ENCODE data around the gene FCAMR. TPM values are rescaled to one million over a fixed set of nuclear protein-coding genes. Genes with fewer than 3 reads are reported as not detected.
A peak's percentile ranks its signal among the peaks of the same experiment; 100 is the strongest.
"Not testable (repeated sequence)": the region's sequence is repeated elsewhere in the genome, so short reads cannot be mapped to it uniquely, and the experiment has no call there.

Gene FCAMR
- total RNA-seq, 1 donor from 2014 or later, result 0.46 TPM

DNA sequence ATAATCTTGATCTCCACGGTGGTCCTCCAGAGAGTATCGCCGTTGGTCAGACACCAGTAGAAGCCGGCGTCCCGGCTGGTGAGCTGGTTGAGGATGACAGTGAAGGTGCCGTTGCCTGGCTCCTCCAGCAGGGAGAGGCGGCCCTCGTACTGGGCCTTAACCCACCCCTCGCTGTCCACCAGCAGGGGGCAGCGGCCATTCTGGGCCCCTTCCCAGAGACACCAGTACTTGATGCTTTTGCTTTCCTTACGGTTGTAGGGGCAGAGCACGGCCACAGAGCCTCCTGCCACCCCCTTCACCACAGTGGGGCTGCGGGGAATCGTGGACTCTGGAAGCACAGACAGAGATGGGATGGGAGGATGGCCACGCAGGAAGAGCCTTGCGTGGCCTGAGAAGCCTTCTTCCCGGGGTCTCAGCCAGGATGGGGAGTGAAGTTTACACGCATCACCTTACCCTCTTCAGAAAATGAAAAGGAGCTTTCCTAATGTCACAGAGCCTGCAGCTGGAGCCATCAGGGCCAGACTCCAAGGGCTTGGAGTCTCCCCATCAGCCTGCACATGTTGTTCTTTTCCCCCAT, 34.7 kb downstream of the FCAMR start:
- DNase-seq (ENCODE audit: low spot score), result no peak

DNA sequence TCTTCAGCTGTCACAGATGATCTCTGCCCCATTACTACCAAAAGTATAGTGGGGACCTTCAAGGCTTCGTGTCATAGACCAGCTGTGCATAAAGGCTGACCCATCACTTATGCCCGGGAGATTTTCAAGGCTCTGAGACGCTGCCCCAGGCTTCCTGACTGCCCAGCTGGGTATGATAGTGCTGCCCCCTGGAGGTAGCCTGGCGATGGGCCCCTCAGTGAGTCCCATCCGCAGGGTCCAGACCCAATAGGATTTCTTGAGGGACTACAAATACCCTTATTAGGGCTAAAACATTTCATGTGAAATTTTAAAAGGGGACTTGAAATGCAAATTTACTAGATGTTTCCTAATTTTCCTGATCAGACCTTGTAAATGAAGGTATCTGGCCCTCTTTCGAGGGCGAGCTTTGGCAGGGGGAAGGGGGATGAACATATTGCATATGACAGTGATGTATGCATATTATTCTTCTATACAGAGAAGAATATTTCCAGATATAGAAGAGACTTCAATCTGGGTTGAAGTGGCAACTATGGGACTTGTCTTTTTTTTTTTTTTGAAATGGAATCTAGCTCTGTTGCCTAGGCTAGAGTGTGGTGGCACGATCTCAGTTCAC, 36.8 kb downstream of the FCAMR start:
- DNase-seq (ENCODE audit: low spot score), result no peak

DNA sequence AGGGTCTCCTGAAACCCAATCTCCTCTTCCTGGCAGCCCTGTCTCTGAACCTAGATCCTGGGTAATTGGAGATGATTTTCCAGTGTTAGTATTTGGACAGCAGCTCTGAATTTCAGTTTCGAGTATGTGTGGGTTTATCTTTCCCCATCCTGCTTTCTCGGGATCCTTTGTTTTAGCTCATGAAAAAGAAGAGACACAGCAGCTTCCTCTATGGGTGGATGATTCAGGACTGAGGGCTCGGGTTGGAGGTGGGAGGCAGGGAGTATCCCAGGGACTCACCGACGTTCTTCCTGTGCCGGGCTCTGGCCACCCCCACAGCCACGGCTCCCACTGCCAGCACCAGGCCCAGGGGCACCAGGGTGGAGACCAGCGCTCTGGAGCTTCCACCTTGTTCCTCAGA, 38.1 kb downstream of the FCAMR start:
- DNase-seq (ENCODE audit: low spot score), result no peak

DNA sequence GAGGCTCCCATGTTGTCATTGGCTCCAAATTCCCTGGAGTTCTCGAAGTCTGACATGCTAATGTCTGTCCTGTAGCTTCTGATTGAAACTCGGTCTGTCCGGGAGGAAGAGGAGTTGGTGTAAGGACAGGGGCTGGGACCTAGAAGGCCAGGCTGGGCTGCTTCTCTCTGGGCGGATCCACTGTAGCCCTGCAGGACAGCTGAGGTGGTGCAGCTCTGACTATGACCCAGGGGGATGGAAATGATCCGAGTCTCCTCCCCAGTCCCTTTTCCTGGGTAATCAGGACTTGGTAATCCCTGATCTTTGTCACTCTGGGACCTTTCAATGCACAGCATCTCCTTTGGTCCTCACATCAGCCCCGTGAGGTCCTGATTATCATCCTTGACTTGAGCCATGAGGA, 38.6 kb downstream of the FCAMR start:
- no peak for DNase-seq (ENCODE audit: low spot score)

DNA sequence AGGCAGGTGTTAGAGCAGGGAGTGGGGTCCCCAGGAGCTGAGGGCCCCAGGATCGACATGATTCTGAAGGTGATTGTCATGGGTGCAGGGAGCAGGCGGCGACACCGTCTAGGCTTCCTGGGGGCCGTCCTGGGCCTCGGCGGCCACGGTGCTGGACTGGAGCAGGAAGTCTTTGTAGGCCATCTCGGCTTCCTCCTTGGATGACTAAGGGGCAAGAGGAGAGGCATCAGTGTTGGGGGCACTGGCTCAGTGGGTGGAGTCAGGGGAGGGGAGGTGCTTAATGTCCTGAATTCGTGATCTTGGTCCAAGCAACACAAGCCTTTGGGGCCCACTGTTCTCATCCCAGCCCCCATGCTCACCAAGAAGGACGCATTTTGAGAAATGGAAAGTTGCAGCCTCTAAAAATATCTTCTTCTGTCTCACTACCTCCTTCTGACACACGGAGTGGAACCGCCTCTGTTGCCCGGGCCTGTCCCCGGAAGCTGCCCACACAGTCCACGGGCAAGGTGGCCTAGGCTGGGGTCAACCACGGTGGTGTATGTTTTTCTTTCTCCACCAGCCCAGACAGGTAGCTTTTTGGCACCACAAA, 40.0 kb downstream of the FCAMR start:
- no peak for DNase-seq (ENCODE audit: low spot score)

DNA sequence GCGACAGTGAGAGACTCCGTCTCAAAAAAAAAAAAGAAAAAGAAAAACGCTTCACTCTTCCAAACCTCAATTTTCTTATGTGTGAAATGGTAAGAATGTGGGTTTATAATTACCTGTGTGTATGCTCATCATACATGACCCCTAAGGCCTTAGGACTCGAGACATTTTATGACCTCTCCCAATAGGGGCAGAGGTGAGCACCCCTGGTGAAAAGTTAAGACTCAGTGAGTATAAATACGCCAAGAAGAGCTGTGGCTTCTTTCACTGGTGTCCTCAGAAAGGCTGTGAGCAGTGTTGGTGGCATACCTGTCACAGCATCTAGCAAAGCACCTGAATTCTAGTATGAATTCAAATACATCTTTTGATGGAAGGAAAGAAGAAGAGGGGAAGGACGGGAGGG, 40.7 kb downstream of the FCAMR start:
- DNase-seq (ENCODE audit: low spot score), result no peak

DNA sequence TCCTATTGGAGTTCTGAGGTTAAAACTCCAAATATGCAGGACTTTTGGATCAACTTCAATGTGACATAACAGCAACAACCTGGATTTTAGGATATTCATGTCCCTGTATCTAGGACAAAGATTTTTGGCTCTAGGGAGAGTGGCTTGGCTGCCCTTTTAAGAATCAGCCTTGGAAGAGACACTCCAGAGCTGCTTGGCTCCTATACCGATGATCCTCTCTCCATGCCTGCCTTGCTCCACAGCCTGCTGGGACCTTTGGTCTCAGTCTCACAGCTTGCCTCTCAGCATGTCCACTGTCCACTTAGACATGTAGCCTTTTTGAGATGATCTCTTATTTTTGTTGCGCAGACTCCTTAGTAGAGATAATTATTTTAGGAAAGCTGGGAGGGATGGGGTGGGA, 44.0 kb downstream of the FCAMR start:
- no peak for DNase-seq (ENCODE audit: low spot score)

DNA sequence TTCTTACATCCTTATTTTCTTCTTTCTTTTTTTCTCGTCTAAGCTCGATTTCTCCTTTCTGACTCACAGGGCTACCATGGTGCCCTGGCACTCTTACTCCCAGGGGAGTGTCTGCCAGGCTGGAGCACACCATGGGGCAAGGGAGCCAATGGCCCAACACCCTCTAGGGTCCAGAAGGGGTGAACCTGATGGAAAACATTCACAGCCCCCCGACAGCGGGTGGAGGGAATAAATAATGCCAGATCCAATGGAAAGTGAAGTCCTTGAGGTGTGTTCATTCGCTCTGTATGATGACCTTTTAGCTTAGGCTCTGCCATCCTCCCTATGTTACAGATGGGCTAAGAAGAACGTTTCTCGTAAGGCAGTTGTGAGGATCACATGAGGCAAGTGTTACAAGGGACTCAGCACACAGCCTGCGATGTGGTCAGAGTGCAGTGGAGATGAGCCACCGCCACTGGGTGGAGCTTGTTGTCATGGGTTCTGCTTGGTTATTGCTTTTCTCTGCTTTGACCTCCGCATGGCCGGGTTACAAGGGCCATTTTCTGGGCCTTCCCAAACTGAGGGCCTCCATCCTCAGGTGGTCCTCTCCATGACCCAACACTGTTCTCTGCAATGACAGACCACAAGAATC, 45.0 kb downstream of the FCAMR start:
- peak; percentile 61 for DNase-seq (ENCODE audit: low spot score)

DNA sequence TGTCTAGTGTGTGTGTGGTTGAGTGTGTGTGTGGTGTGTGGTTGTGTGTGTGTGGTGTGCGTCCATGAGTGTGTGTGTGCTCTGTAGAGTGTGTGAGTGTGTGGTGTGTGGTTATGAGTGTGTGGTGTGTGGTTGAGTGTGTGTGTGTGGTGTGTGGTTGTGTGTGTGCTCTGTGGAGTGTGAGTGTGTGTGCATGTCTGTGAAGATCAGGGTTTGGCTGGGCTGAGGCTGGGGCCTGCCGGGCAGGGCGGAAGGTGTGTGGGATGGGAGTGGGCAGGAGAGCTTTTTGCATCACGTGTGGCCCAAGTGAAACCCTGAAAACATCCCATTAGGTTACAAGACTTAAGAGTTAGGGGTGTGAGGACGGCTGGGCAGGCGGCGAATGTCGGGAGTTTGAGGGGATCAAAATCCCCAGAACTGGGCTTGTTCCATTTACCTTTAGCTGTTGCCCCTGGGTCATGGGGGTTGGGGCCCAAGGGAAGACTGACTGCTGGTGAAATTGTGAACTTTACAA, 45.6 kb downstream of the FCAMR start:
- no peak for DNase-seq (ENCODE audit: low spot score)

DNA sequence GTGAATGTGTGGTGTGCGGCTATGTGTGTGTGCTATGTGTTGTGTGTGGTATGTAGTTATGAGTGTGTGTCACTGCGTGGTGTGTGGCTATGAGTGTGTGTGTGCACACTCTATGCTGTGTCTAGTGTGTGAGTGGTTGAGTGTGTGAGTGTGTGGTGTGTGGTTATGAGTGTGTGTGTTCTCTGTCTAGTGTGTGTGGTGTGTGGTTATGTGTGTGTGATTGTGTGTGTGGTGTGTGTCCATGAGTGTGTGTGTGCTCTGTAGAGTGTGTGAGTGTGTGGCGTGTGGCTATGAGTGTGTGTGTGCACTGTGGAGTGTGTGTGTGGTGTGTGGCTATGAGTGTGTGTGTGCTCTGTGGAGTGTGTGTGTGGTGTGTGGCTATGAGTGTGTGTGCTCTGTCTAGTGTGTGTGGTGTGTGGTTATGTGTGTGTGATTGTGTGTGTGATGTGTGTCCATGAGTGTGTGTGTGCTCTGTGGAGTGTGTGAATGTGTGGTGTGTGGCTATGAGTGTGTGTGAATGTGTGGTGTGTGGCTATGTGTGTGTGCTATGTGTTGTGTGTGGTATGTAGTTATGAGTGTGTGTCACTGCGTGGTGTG, 46.2 kb downstream of the FCAMR start:
- DNase-seq (ENCODE audit: low spot score), result not testable (repeated sequence)

DNA sequence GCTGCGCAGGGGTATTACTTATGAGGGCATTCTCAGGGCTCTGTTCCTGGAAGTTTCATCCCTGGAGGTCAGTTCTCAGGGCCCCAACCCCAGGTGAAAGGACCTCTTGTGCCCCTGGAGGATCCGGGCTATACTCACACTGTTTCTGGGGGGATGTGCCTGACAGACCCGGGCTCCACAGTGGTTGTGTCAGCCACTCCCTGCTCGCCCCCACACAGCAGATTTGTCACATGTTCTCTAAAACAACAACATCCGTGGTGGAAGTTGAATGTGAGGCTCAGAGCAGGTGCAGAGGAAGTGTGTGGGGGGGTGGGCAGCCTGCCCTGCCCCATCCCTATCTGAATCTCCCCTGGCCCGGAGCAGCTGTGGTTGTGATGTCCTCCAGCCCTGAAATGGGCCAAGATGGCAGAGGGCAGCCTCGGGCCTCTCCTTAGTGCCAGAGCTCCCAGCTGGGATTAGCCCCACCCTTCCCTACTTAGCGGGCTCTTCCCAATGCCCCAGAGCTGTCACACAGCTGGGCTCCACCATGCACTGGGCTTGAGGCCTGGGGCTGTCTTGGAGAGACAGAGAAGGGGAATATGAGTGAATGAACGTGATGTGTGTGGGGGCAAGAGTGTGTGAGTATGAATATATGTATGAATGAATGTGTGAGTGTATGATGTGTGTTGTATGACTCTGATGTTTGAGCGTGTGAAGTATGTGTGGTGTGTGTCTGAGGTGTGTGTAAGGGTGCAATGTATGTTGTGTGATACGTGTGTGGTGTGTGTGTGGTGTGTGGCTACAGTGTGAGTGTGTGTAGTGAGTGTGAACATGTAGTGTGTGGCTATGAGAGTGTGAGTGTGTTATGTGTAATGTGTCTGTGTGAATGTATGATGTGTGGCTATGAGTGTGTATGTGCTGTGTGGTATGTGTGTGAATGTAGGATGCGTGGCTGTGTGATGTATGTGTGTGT, 47.0 kb downstream of the FCAMR start:
- peak; percentile 42 for DNase-seq (ENCODE audit: low spot score)

DNA sequence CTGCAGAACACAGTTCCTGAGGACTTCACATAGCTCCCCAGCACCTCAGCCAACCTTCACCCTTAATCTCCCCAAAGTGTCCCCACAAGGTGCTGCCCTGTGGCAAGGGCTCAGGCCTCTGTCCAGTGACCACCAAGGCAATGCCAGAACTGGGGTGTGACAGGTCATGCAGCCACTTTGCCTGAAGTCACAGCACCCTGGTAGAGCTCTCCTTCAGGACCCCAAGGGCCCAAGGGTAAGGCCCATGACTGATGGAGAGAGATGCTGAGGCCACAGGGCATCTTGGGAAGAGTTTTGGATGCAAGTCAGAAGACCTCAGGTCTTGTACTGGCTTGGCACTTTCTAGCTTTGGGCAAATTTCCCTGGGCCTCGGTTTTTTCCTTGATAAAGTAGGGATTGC, 47.7 kb downstream of the FCAMR start:
- no peak for DNase-seq (ENCODE audit: low spot score)

DNA sequence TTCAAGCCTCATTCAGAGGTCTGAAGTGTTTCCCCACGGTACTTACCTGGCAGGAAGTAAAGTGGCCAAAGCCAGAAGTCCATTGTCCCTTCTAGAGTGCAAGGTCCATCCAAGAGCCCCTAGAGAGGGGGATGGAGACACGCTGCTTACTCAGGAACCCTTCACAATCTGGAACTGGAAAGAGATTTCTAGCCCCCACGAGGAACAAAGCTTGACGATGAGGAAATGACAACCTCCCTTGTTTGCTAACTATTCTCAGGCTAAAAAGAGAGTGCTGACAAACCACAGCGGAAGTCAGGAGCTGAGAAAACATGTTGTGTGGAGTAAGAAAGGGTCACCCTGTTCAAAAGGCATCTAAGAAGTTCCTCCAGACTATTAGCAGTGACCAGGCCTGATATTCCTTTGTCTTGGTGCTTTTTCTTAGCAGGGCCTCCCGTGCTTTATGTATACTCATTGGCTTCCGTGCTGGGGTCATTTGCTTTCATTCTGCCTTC, 48.4 kb downstream of the FCAMR start, which contains the start of gene FCMR:
Gene FCMR, minus strand, starts transcription at position 170 of the 494 bp plus-strand sequence. Its CDS starts 87 bp downstream, at position 83.
- peak; percentile 41 for DNase-seq (ENCODE audit: low spot score)

DNA sequence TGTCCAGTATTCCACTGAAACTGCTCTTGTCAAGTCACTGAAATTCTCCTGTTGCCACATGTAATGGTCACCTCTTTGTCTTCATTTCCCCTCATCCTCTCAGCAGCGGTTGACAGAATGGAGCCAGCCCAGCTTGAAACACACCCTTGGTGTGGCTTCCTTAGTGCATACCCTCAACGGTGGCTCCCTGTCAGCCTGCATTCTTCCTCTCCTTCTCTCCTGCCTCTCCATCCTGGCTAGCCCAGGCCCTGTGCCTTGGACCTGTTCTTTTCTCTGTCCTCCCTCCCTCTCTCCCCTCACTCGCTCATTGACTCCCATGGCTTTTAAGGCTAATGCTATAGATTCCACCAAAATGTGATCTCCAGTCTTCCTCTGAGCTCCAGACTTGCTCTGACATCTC, 52.2 kb downstream of the FCAMR start:
- no peak for DNase-seq (ENCODE audit: low spot score)

DNA sequence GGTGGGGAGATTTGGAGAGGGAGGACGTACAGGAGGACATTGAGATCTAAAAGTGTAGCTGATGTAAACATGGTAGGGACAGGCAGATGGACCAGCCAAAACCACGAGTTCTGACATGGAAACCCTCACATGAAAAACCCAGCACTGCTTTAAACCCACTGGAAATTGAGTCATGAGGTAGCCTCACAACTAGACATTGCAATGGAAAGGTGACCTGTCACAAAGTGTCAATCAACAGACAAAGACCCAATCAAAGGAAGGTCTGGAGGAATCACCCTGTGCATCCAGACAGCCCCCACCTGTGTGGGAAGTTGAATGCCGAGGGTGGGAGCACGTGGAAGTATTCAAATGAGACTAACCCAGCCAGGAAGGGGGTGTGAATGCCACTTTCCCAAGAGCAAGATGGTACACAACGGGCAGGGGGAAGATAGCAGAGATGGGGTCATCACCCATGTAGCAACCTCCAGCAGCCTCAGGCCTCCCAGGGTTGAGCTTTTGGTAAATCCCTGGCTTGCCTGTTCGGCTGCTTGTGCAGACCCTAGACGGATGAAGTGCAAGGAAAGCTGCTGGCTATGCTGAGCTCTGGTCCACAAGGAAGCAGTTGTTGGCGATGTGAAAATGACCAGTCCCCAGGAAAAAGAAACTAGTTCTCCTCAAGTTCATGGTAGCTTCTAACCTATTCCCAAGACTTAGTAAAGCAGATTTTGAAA, 54.1 kb downstream of the FCAMR start:
- no peak for DNase-seq (ENCODE audit: low spot score)

DNA sequence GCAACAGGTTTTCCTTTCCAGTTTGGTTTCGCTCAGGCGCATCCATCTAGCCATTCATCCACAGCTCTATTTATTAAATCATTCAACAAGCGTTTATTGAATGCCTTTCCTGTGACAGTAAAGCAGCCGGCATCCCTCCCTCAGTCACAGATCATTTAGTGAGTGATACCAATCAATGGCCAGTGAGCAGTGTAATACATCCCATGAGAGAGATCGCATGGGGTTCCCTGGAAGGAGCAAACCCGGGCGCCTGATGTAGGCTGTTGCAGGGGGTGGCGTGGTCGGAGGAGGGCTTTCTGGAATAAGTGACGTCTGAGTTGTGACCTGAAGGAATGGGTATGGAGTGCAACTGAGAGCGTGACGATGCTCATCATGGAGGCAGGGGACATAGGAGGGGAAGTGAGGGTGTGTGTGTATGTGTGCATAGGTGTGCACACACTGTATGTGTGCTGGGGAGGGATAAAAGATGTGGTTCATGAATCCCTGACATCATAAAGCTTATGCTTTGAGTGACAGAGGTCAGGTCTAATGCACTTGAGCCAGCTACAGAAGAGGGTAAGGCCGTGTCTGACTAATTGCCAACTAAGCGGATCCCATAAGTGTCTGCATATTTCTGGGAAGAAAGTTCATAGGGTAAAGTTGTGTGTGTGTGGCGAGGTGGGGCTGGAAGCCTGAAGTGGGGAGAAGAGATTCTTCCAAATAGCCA, 55.1 kb downstream of the FCAMR start:
- DNase-seq (ENCODE audit: low spot score), result no peak

DNA sequence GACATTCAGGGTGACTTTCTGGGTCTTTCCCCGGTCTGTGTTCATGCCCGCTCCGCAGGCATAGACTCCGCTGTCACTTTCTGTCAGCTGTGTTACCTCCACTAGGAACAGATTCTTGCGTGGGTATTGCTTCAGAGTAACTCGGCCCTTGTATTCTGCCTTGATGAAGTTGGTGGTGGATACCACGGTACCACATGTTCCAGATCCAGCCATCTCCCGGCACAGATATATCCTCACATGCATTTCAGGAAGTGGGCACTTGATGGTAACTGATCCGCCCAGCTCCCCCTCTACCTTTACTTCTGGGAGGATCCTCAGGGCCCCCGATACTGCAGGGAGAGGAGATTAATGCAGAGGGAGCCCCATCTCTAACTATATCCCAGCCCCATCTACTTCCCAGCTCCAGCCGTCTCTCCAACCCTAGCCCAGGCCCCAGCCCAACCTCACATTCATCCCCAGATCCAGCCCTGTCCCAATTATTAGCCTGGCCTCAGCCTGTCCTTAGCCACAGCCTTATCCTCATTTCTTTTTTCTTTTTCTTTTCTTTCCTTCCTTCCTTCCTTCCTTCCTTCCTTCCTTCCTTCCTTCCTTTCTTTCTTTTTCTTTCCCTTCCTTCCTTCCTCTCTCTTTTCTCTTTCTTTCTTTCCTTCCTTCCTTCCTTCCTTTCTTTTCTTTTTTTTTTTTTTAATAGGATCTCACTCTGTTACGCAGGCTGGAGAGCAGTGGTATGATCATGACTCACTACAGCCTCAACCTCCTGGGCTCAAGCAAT, 56.3 kb downstream of the FCAMR start:
- DNase-seq (ENCODE audit: low spot score), result no peak

DNA sequence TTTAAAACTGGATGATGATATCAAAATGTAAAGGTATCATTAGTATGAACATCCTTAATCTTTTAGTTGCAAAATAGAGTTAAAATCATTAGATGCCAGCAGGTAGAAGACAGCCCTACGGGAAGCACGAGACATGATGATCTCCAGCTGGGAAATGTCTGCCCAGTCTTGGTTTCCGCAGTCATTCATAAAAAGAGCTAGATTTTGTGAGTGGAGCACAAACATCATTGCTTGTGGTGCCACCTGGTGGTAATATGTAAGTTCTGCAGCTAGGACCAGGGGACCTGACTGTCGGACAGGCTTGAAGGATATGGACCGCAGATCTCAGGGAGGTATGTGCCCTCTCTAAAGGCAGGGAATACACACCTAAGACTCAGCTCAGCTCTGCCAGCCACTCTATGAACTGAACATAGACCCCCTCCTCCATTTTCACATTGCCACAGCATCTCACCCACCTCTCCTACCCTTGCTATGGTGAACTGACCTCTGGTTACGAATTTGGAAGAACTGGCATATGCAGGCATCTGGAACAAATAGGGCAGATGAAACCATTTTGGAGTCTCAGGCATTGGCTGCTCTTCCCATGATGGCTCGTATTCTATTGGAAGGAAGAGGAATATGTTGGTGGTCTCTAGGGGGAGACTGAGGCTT, 57.7 kb downstream of the FCAMR start:
- DNase-seq (ENCODE audit: low spot score), result peak; percentile 83
